Measurements from ENCODE around the gene RGS2. TPM values are rescaled to one million over a fixed set of nuclear protein-coding genes. Genes with fewer than 3 reads are reported as not detected.

RGS2 gene
- total and polyA plus RNA-seq, 9 of the 15 experiments (the other 6 are each of a cell fraction or from before 2014, with no cell fraction given) = 2.5 to 5.4 (median 3.8) TPM

- Histone ChIP-seq H2AFZ (ENCODE audit: low read depth, low read length) (no peak overlapping the region), H3K9ac (ENCODE audit: insufficient read depth in 1 of 2, low read depth in 2 of 2, low read length in 2 of 2) (no peak overlapping the region), H3K27me3 (ENCODE audit: control insufficient read depth in 2 of 2, insufficient read depth in 2 of 2, low read length in 2 of 2) (no peaks in the 10 kb centered on the region), H3K9me1 (ENCODE audit: control insufficient read depth, insufficient read depth, low read length) (no peaks in the 10 kb centered on the region), H3K4me3 (no peak overlapping the region), H3K27ac (ENCODE audit: extremely low read depth, low read depth, low read length) (no peak overlapping the region), H3K4me2 (ENCODE audit: insufficient read depth, low read length) (no peak overlapping the region), H3K79me2 (ENCODE audit: control insufficient read depth, insufficient read depth, low read length) (no peaks in the 10 kb centered on the region), H3K9me3 (replicated peaks; ENCODE audit: control insufficient read depth, insufficient read depth, low read depth, low read length) (no peaks in the 10 kb centered on the region), H3K36me3 (ENCODE audit: control insufficient read depth, insufficient read depth, low read length) (no peaks in the 10 kb centered on the region), H4K20me1 (replicated peaks; ENCODE audit: control insufficient read depth, insufficient read depth, low read length) (no peaks in the 10 kb centered on the region), H3K4me1 (replicated peaks in 1 of 2; ENCODE audit: control insufficient read depth in 2 of 2, insufficient read depth in 2 of 2, low read length in 2 of 2) (no peaks in the 10 kb centered on the region)
- in situ Hi-C loops (cut with MboI) (no loop called here), intact Hi-C loops (cut with micrococcal nuclease) (no loop called here)
- FAIRE-seq = no peak
- ChIA-PET POLR2A (interaction anchor here (0.7 to 0.9 kb wide), 2 partner anchors 9 to 10 kb away, joined by 3 read pairs; no protein-coding TSS in a partner anchor), CTCF (ENCODE audit: low intra/inter-chr PET ratio) (no interaction called here)
- no peak for DNase-seq (ENCODE audit: extremely low read depth in 1 of 4, low spot score in 3 of 4)
- 5% methylated on average over 4 of the region's 4 CpGs for WGBS (ENCODE audit: insufficient coverage, low coverage, missing lambda C conversion rate)
- ATAC-seq = no peak
- BruUV-seq (replicated peaks) = no TSS peak
- TF ChIP-seq CBFA2T2 (conservative IDR thresholded peaks at IDR 0.05) (no peak), THRAP3 (IDR thresholded peaks at IDR 0.05; ENCODE audit: borderline replicate concordance) (no peak), ZNF449 (CRISPR knock-in tag; IDR thresholded peaks at IDR 0.05) (no peak), CCAR2 (IDR thresholded peaks at IDR 0.05; ENCODE audit: low read depth, low read length) (no peak), NFATC3 (IDR thresholded peaks at IDR 0.05) (no peak), ZNF12 (CRISPR knock-in tag; IDR thresholded peaks at IDR 0.05) (no peak), MNT (conservative IDR thresholded peaks at IDR 0.05) (no peak), CC2D1A (IDR thresholded peaks at IDR 0.05) (no peak), ZNF407 (IDR thresholded peaks at IDR 0.05; ENCODE audit: low read depth) (no peak), SNRNP70 (optimal IDR thresholded peaks at IDR 0.05; ENCODE audit: low read depth, low read length) (no peak), SIRT6 (IDR thresholded peaks at IDR 0.05; ENCODE audit: low read depth, low read length) (no peak), FUS (optimal IDR thresholded peaks at IDR 0.05; ENCODE audit: low read depth, low read length) (no peak), SMAD2 (IDR thresholded peaks at IDR 0.05; ENCODE audit: low read depth, low read length) (no peak), ZNF143 (CRISPR knock-in tag; IDR thresholded peaks at IDR 0.05) (no peak)
Observed at GRCh38 chr1:192786576-192786975, 22.3 kb upstream of the RGS2 start.
